ENCODE measurements around the gene PPP1R36.

PPP1R36 gene

GRCh38 chr14:64637735-64638473, 88.1 kb downstream of the PPP1R36 start:
- H3K4me1 ChIP-seq (ENCODE audit: control insufficient read depth, insufficient read depth, low read length): peaks cover 25% of the 10 kb centered on the region
- H3K9me3 ChIP-seq (ENCODE audit: control insufficient read depth, low read length): no peaks in the 10 kb centered on the region
- peak overlapping the region; percentile 54 for H3K9ac ChIP-seq (ENCODE audit: low read length)
- no peak for DNase-seq (ENCODE audit: low read depth)
- no peak overlapping the region for H3K4me3 ChIP-seq (ENCODE audit: low read length)
- no peaks in the 10 kb centered on the region for H3K36me3 ChIP-seq (ENCODE audit: control insufficient read depth, insufficient read depth, low read length, severe bottlenecking)
- H3K27me3 ChIP-seq (replicated peaks; ENCODE audit: control insufficient read depth, insufficient read depth, low read length): no peaks in the 10 kb centered on the region

- H3K36me3 ChIP-seq (ENCODE audit: control insufficient read depth, insufficient read depth, low read length, severe bottlenecking): no peaks in the 10 kb centered on the region
- no peaks in the 10 kb centered on the region for H3K27me3 ChIP-seq (replicated peaks; ENCODE audit: control insufficient read depth, insufficient read depth, low read length)
- no peak overlapping the region for H3K9ac ChIP-seq (ENCODE audit: low read length)
- peaks cover 25% of the 10 kb centered on the region for H3K4me1 ChIP-seq (ENCODE audit: control insufficient read depth, insufficient read depth, low read length)
- DNase-seq (ENCODE audit: low read depth): no peak
- H3K9me3 ChIP-seq (ENCODE audit: control insufficient read depth, low read length): peaks cover 1% of the 10 kb centered on the region
- H3K4me3 ChIP-seq (ENCODE audit: low read length): no peak overlapping the region
Measured at GRCh38 chr14:64638625-64639024, 88.9 kb downstream of the PPP1R36 start.
